ENCODE data around the gene TCF12.

The TCF12 gene

DNA sequence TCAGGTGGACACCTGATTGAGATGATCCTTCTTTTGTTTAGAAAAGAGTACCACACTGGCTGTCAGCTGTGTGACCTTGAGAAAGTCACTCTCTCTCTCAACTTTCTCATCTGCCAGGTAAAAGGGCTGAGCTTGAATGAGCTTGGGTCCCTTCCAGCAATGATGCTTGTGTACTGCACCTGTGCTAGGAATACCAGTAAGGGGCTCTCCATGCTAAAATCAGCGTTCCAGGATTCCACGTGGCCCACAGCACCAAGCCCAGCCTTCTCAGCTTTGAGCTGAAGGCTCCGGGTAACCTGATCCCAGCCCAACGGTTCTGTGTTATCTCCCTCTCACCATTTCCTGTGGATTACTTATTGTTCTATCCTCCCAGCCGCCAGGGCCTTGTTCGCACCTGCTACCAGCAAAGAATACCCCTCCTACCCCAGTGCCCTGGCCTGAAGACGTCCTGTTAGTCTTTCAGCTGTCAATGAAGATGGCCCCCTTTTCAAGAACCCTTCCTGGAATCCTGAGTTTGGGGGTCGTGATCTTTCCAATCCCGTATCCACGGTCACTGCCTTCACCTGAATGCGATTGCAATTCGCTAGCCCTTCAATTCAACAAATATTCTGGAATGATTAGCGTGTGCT, 403.6 kb downstream of the TCF12 start:
- DNase-seq (ENCODE audit: low spot score), result no peak

DNA sequence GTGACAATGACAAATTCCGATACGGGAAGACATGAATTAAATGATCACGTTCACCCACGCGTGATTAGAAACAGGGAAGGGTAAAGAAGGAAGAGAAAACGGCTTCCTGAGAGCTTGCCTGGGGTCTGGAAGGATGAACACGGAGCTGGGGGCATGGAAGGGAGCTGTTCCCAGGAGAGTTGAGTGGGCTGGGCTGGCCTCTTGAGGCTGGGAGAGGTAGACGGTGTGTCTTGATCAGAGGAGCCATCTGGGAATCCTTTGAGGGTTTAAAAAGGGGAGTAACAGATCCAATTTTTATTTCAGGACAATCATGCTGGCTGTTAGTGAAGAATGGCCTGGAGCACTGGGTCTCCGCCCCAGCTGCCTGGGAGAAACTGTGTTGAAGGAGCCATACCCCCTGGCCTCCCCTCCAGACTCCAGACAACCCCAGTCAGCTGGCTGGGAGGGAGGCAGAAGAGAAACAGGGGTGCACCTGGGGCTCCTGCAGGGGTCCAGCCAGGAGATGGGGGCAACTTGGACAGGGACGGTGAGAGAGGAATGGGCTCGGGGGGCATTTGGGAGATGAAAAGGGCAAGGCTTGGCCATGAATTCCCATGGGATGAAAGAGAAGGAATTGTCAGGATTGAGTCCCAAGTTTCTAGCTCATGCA, 404.3 kb downstream of the TCF12 start:
- no peak for DNase-seq (ENCODE audit: low spot score)

GRCh38 chr15:57323299-57323805, 404.9 kb downstream of the TCF12 start:
- DNase-seq (ENCODE audit: low spot score), result no peak

DNA sequence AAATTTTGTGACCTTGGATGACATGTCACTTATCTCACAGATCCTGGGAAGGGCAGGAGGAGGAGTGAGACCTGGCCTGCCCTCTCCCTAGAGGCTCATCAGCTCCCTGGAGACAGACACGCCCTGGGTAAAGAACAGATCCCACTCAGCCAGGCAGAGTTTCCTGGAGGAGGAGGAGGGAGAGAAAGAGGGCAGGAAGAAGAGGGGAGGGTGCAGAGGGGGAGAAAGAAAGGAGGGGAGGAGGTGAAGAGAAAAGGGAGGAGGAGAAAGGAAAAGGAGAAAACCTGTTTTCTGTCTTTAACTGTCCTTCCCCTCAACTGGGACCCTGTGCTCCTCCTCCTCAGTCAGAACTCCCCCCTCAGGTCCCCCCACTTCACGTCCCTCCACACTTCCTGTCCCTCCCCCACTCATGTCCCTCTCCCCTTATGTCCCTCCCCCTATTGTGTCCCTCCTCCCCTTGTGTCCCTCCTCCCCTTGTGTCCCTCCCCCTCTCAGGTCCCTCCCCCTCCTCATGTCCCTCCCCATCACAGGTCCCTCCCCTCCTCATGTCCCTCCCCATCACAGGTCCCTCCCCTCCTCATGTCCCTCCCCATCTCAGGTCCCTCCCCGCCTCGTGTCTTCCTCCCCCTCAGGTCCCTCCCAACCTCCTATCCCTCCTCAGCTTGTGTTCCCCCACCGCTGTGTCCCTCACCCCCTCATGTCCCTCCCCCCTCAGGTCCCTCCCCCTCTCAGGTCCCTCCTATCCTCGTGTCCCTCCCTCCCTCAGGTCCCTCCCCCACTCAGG, 405.6 kb downstream of the TCF12 start:
- no peak for DNase-seq (ENCODE audit: low spot score)

- DNase-seq (ENCODE audit: low spot score), result no peak
Measured at GRCh38 chr15:57324590-57324890, 406.1 kb downstream of the TCF12 start.

DNA sequence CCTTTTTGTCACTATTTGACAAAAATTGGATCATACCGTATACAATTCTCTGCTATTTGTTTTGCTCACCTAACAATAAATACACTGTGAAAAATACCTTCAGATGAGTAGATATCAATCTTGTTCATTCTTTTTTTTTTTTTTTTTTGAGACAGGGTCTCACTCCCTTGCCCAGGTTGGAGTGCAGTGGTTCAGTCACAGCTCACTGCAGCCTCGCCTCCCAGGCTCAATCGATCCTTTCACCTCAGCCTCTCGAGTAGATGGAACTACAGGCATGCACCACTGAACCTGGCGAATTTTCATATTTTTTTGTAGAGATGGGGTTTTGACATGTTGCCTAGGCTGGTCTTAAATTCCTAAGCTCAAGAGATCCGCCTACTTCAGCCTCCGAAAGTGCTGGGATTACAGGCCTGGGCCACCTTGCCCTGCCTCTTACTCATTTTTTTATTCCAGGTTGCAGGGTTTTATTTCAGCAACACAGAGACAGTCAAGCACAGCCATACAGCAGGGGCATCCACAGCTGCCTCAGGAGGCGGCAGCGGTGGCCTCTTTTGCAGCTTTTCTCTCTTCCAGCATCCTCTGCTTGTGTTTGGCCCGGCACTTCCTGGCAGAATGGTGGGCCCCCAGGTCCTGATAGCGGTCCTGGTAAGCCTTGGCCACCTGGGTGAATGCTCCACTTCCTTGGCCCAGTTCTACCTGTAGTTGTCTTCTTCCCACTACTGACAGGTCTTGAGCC, 406.7 kb downstream of the TCF12 start:
- no peak for DNase-seq (ENCODE audit: low spot score)

GRCh38 chr15:57326196-57326595, 407.8 kb downstream of the TCF12 start:
- DNase-seq (ENCODE audit: low spot score), result no peak

DNA sequence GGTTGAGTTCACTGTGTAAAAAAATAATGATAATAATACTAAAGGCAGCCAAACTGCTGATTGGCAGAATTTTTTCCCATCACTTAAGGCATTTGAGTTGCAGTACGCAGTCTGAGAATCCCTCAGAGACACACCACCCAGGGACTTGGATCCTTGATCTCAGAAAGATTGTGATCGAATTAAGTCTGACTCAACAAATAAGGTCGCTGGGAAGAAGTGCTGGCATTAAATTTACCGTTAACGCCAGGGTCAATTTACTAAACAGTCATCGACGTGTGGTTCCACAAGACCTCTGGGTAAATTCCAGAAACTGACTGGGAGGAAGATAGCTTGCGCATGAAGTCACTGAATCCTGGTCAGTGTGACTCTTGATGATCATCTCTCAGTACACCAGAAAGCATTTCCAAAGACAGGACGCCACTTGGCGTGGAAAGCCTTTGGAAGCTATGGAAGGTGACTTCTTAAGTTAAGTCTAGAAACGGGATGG, 409.6 kb downstream of the TCF12 start:
- DNase-seq (ENCODE audit: low spot score), result no peak

- no peak for DNase-seq (ENCODE audit: low spot score)
Measured at GRCh38 chr15:57328479-57328878, 410.0 kb downstream of the TCF12 start.

- DNase-seq (ENCODE audit: low spot score), result no peak
Measured at GRCh38 chr15:57328897-57329296, 410.5 kb downstream of the TCF12 start.

DNA sequence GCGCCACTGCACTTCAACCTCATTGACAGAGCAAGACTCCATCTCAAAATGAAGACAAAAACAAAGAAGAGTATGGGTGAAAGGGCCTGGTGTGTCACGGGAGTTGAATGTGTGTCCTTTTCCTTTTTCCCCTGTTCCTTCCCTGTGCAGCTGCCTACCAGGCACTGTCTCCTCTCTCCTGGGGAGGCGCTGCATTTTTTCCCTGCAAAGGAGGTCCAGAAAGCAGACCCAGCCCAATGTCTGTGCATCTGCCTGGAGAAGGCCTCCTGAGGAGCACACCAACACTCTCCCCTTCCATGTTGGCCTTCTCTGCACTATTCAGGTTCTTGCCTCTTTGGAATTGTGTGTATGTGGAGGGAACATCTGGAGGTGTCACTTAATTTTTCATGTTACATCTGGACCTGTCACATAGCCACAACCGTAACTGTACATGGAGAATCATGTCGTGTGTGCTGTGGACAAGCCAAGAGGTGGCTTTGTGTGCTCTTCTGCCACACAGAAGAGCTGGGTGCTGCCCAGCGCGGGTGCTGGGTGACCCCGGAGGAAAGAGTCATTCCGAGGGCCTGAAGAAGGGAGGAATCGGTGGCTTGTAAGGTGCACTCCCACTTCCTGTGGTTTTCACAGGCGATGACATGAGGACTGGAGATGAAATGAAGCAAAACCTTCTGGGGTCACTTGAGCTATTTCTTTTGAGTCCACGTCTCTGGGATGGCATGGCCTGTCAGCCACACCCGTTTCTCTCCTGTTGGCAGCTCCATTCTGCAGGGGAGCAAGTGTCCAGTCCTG, 411.3 kb downstream of the TCF12 start:
- DNase-seq (ENCODE audit: low spot score), result no peak

GRCh38 chr15:57330619-57331340, 412.3 kb downstream of the TCF12 start:
- DNase-seq (ENCODE audit: low spot score), result no peak

DNA sequence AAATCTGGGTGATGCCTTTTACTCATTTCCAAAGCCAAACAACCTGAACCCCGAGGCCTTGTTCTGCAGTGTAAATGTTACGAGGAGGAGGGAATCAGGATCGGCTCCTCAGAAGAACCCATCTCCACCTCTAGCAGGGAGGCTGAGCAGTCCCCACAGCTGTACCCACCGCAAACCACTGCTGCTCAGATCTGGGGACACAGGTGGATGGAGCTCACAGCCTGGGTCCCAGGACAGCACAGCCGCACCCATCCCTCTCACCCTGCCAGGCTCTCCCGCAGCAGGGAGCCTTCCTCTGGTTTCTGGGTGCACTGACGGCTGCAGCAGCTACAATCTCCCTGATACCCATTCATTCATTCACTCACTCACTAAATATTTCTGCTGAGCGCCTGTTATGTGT, 413.9 kb downstream of the TCF12 start:
- DNase-seq (ENCODE audit: low spot score), result no peak

DNA sequence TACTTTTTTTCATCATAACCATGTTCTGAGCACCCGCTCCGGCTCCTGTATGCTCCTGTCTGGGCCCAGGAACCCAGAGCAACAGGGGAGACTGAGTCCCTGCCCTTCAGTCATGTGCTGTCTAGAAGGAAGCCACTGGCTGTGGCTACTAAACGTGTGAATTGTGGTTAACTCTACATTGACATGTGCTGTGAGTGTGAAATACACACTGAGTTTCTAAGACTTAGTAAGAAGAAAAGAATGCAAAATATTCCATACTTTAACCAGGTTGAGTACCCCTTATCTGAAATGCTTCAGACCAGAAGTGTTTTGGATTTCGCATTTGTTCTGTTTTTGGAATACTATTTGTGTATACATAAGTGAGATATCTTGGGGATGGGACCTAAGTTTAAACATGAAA, 415.0 kb downstream of the TCF12 start:
- no peak for DNase-seq (ENCODE audit: low spot score)

DNA sequence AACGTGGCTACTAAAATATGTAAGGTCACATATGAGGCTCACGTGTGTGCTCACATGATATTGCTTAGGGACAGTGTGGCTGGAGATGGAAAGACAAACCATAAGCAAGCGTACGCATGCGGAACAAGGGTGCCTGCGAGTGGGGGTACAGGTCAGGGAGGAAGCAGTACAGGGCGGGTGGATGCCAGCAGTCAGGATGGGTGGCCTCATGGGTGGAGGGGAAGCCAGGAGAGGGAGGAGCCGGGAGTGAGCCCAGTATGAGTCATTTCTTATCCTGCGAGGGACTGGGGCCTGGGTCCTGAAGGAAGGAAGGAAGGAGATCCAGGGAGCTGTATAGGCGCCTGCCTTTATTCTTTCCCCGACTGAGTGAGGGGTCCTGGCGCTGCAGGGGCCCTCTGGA, 415.8 kb downstream of the TCF12 start:
- no peak for DNase-seq (ENCODE audit: low spot score)

DNA sequence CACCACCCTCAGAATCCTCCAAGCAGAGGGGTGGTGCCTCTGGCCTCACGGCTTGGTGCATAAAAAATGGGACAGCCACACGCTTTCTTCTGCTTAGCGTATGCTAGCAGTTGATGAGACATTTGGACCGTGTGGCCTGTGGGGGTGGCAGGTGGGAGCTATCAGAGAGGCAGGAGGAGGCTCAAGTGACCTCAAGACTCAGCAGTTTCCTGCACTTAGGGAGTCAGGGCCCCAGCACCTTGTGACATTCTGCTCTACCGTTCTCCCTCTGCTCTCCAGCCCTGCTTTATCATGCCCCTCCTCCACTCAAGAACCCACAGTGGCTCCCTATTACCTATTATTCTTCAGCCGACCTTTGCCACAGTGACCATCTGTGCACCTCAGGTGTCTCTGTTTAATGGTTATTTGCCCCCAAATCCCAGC, 416.9 kb downstream of the TCF12 start:
- DNase-seq (ENCODE audit: low spot score), result no peak

DNA sequence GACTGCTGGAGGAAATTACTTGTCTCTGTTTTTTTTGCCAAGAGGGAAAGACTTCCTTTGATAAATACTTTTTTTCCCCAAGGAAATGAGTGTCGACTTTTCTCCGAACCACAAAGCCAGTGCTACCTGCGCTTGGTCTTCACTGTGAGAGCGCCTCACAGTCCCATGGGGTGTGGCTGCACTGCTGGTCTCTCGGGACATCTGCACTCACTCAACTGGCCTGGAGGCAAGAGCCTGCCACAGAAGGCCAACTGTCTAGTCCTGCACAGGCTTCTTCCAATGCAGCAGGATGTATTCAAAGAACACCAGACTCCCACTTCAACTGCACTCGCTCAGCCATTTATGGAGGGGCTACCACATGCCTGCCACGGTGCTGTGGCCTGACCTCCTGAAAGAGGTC, 417.3 kb downstream of the TCF12 start:
- DNase-seq (ENCODE audit: low spot score), result no peak

GRCh38 chr15:57337868-57338411, 419.5 kb downstream of the TCF12 start:
- DNase-seq (ENCODE audit: low spot score), result no peak

DNA sequence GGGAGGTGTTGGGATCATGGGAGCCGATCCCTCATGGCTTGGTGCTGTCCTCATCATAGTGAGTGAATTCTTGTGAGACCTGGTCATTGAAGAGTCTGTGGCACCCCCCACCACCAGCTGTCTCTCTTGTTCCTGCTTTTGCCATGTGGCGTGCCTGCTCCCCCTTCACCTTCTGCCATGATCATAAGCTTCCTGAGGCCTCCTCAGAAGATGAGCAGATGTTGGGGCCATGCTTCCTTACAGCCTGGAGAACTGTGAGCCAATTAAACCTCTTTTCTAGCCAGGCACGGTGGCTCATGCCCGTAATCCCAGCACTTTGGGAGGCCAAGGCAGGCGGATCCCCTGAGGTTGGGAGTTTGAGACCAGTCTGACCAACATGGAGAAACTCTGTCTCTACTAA, 420.9 kb downstream of the TCF12 start:
- DNase-seq (ENCODE audit: low spot score), result no peak
